Heart right ventricle (tissue), 16 donors: ENCODE data around the gene CGNL1. TPM values are rescaled to one million over a fixed set of nuclear protein-coding genes. Genes with fewer than 3 reads are reported as not detected.

Experiments
- ATAC-seq, 8 donors: fragments of 200-7000 bp; cut with Tn5 transposase; one replicate each; pipeline ENCODE4 v1.9.1; 2020; ENCODE audit warnings: mild to moderate bottlenecking in 8 of 8, moderate library complexity in 8 of 8, moderate number of reproducible peaks in 1 of 8
- DNase-seq, 2 donors: peaks; one replicate each; pipeline ENCODE4 v3.0.0-alpha.2; 2020
- H3K27ac ChIP-seq, 10 donors: fragments of 200-600 bp; sonication (generic) in 2 of 10; one replicate each; pipeline versions ENCODE4 v1.5.0 to v1.8.0; 2020 to 2022; ENCODE audit warnings: mild to moderate bottlenecking in 3 of 10
- H3K27me3 ChIP-seq, 7 donors: fragments of 200-600 bp; one replicate each; pipeline ENCODE4 v1.8.0; 2021 to 2022; ENCODE audit warnings: mild to moderate bottlenecking in 2 of 7
- H3K36me3 ChIP-seq, 9 donors: fragments of 200-600 bp; sonication (generic) in 1 of 9; one replicate each; pipeline versions ENCODE4 v1.5.0 to v1.8.0; 2020 to 2022; ENCODE audit warnings: mild to moderate bottlenecking in 2 of 9
- H3K4me1 ChIP-seq, 9 donors: fragments of 200-600 bp; sonication (generic) in 1 of 9; one replicate each; pipeline versions ENCODE4 v1.5.0 to v1.8.0; 2020 to 2022; ENCODE audit warnings: mild to moderate bottlenecking in 4 of 9
- H3K4me3 ChIP-seq, 10 donors: fragments of 200-600 bp; sonication (generic) in 2 of 10; one replicate each; pipeline versions ENCODE4 v1.5.0 to v1.8.0; 2020 to 2022; ENCODE audit warnings: mild to moderate bottlenecking in 7 of 10, moderate library complexity in 2 of 10
- H3K9me3 ChIP-seq, 11 donors: fragments of 200-600 bp in 10 of 11; sonication (generic) in 2 of 11; one replicate each; pipeline versions ENCODE4 v1.5.0 to v1.8.0; 2013 to 2022; ENCODE audit warnings: mild to moderate bottlenecking in 2 of 11, control low read depth in 1 of 11, moderate library complexity in 1 of 11
- WGBS, 2 donors: extraction: QIAGEN DNeasy Blood & Tissue Kit; methylation state at CpG; one replicate each; pipeline ENCODE4 v1.1.7; 2013; ENCODE audit warnings: inconsistent platforms in 1 of 2; 5-methylcytosine and 5-hydroxymethylcytosine counted together
- intact Hi-C, 10 donors: fragments of 100-400 bp; cut with DNase I; formaldehyde crosslinking; loops; one replicate each; pipeline versions ENCODE4 v1.11.1 to v1.14.2; 2022
- polyA plus RNA-seq, 2 donors: library from polyadenylated mRNA; stranded (reverse); fragments of 200-250 nt; gene quantifications; one replicate each; pipeline ENCODE4 v1.2.3, GENCODE V29; 2013
- total RNA-seq, 10 donors: library from RNA; stranded (reverse); fragmentation: NEBNext Ultra II Directional in 3 of 10; extraction: Animal tissue kit (Norgen Biotek cat#: 25700) in 3 of 10; gene quantifications; one replicate each; pipeline versions ENCODE4 v1.2.1 to v1.2.4, GENCODE V29; 2021 to 2023
- TF ChIP-seq, protein P1 (sequence below), 9 donors: fragments of 200-600 bp; sonication (generic) in 2 of 9; IDR thresholded peaks; one replicate each; pipeline versions ENCODE4 v1.5.0 to v1.8.0; 2021 to 2022; ENCODE audit warnings: antibody characterized with exemption in 9 of 9, mild to moderate bottlenecking in 5 of 9, moderate library complexity in 1 of 9
- donor health status: Arrhythmogenic right ventricular cardiomyopathy.
- donor health status: ischemic (EF 13 %, LVEDD 7.1; RV severe dilation, severe dysfunction).
- donor health status: healthy with polysubstance abuse.
- donor health status: DM: no; HTN: yes; CAD: no.
- donor health status: DM: no; HTN: no; CAD: no.
- donor health status: ischemic (EF 25% LVEDD 6.9; RV normal size, moderate dysfunction).
- donor health status: ischemic (EF 25% LVEDD 5.7; RV mildly dilated, moderate dysfunction).
- donor health status: healthy.
- donor health status: DM: yes; HTN: yes; CAD: no.
- donor health status: Ischemic cardiomyopathy.
- donor health status: ischemic (EF 35%, LVEDD 5.7; RV mildly dilated, moderate dysfunction).
- donor health status: nonischemic (EF 11% LVEDD 7.7; RV severe dilation, severe dysfunction).
- donor health status: DM: yes; HTN: yes; CAD: no.
- donor health status: PGD.
- donor health status: ischemic (EF 29% LVEDD 5.4; RV normal size, mild dysfunction).
- donor health status: nonischemic (EF 23%, LVEDD 6.1; RV moderate dilation, normal function).

Gene CGNL1
- total and polyA plus RNA-seq, 12 donors = 2.7 to 42.9 (median 33.7) TPM

DNA sequence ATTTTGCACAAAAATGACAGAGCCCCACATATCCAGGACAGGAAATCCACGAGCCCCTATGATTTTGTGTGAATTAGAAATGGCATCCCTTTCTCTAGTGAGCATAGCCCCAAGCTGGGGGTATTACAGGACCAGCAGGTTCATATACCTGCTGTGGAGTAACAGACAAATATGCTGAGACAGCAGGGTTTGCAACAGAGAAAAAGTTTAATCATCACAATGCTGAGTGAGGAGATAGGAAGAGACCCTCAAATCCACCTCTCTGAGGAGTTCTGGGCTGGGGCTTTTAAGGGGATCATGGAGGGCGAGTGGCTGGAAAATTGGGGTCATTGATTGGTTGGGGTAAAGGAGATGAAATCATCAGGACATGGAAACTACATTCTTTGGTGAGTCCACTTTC lies 207.0 kb downstream of the CGNL1 start:
- peaks cover 0 to 20% (median 10%) of the 10 kb centered on the region in 11 donors for H3K9me3 ChIP-seq
- DNase-seq (no peak), ATAC-seq (no peak)
- TF ChIP-seq, protein P1, sequence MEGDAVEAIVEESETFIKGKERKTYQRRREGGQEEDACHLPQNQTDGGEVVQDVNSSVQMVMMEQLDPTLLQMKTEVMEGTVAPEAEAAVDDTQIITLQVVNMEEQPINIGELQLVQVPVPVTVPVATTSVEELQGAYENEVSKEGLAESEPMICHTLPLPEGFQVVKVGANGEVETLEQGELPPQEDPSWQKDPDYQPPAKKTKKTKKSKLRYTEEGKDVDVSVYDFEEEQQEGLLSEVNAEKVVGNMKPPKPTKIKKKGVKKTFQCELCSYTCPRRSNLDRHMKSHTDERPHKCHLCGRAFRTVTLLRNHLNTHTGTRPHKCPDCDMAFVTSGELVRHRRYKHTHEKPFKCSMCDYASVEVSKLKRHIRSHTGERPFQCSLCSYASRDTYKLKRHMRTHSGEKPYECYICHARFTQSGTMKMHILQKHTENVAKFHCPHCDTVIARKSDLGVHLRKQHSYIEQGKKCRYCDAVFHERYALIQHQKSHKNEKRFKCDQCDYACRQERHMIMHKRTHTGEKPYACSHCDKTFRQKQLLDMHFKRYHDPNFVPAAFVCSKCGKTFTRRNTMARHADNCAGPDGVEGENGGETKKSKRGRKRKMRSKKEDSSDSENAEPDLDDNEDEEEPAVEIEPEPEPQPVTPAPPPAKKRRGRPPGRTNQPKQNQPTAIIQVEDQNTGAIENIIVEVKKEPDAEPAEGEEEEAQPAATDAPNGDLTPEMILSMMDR (IDR thresholded peaks at IDR 0.05) = no peak
- no peaks in the 10 kb centered on the region for H3K27me3 ChIP-seq
- intact Hi-C loops = no loop called here
- 90 to 96% methylated on average over 2 of the region's 2 CpGs for WGBS, 2 donors
- H3K4me3 ChIP-seq = no peak overlapping the region
- H3K4me1 ChIP-seq = peaks cover 0 to 20% (median 2%) of the 10 kb centered on the region in 9 donors
- no peaks in the 10 kb centered on the region for H3K36me3 ChIP-seq
- no peak overlapping the region for H3K27ac ChIP-seq

DNA sequence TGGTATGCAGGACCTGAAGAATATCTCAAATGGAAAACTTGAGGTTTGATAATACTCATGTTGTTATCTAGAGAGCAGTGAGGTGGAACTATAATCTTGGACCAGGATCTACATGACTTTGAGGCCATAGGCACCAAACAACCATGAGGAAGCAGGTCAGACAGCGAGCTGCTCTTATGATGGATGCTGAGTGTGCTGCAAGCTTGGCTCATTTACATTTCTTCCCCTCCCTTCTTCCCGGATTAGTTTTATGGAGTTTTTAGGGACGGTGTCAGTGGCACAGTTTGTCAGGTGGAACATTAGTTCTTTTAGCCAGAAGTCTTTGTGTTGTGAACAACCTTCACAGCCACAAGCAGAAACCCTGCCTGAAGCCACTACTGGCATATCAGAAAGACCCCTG lies 207.4 kb downstream of the CGNL1 start:
- no peaks in the 10 kb centered on the region for H3K36me3 ChIP-seq
- H3K27ac ChIP-seq = no peak overlapping the region
- ATAC-seq (no peak), DNase-seq (no peak)
- no peaks in the 10 kb centered on the region for H3K27me3 ChIP-seq
- intact Hi-C loops = no loop called here
- WGBS, 2 donors = 92% methylated on average over 3 of the region's 3 CpGs
- peaks cover 0 to 22% (median 4%) of the 10 kb centered on the region in 9 donors for H3K4me1 ChIP-seq
- TF ChIP-seq, protein P1 (IDR thresholded peaks at IDR 0.05) = no peak
- H3K4me3 ChIP-seq = no peak overlapping the region
- H3K9me3 ChIP-seq = peaks cover 0 to 20% (median 10%) of the 10 kb centered on the region in 11 donors

DNA sequence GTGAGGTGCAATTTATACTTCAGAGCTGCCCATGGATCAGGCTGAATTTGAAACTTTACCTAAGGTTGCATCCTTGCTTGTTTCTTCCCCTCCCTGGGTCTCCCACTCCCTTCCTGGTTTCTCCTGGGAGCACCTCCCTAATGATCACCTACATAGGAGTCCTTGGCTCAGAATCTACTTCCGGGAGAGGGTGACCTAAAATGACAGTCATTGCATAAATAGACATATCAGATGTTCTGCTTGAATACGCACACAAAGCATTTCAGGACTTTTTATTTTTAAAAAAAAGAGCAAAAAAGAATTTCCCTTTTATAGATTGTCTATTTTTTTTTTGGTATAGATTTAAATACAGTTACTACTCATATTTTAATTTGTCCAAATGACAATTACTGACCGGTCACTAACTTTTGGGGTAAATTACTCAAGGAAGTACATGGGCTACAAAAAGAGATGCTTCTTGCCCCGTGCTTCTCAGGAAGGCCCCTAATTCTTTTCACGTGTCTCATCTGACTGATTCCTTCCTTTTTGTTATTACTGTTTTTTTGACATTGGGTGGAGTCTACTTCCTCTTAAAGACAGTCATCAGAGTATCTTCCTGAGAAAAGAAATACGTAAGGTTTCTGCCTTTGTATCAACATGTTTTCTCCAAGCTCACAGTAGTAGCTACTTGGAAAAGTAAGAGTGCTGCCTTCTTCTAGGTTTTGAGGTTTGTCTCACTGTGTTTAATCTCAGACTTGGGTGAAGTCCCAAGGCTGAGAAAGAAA lies 210.5 kb downstream of the CGNL1 start:
- 47 to 68% methylated on average over 6 of the region's 6 CpGs for WGBS, 2 donors
- TF ChIP-seq, protein P1 (IDR thresholded peaks at IDR 0.05) = no peak
- ATAC-seq = no peak

GRCh38 chr15:57589281-57589680 lies 213.0 kb downstream of the CGNL1 start:
- peaks cover 0 to 51% (median 24%) of the 10 kb centered on the region in 9 donors for H3K4me1 ChIP-seq
- 58 to 63% methylated on average over 1 of the region's 1 CpG for WGBS, 2 donors
- peaks cover 0 to under 1% (median 0%) of the 10 kb centered on the region in 11 donors for H3K9me3 ChIP-seq
- ATAC-seq (no peak), DNase-seq (no peak)
- peak overlapping the region in 6 of 10 donors; percentile 5 to 93 (median 38) for H3K27ac ChIP-seq
- TF ChIP-seq, protein P1 (IDR thresholded peaks at IDR 0.05) = no peak
- H3K36me3 ChIP-seq = no peaks in the 10 kb centered on the region
- intact Hi-C loops = no loop called here
- no peak overlapping the region for H3K4me3 ChIP-seq
- peaks cover 0 to 19% (median 0%) of the 10 kb centered on the region in 7 donors for H3K27me3 ChIP-seq

More for the DNA sequence above, 210.5 kb downstream of the CGNL1 start:
- no peak overlapping the region for H3K4me3 ChIP-seq
- H3K9me3 ChIP-seq = peaks cover 0 to 20% (median 10%) of the 10 kb centered on the region in 11 donors
- DNase-seq = no peak
- H3K27ac ChIP-seq = peak overlapping the region in 1 of 10 donors; percentile 44
- peaks cover 0 to 50% (median 24%) of the 10 kb centered on the region in 9 donors for H3K4me1 ChIP-seq
- no peaks in the 10 kb centered on the region for H3K36me3 ChIP-seq
- intact Hi-C loops = no loop called here
- peaks cover 0 to 9% (median 0%) of the 10 kb centered on the region in 7 donors for H3K27me3 ChIP-seq
